ENCODE data around the gene C10orf90.

C10orf90 gene

GRCh38 chr10:126634911-126635310, 35.6 kb downstream of the C10orf90 start:
- no peaks in the 10 kb centered on the region for H3K36me3 Mint-ChIP-seq
- H3K4me3 Mint-ChIP-seq, result no peak overlapping the region
- no peak overlapping the region for H3K27ac Mint-ChIP-seq

GRCh38 chr10:126634347-126634746, 36.1 kb downstream of the C10orf90 start:
- ATAC-seq (ENCODE audit: low read depth) (no peak), DNase-seq (ENCODE audit: low spot score in 2 of 2) (no peak)
- no peaks in the 10 kb centered on the region for H3K36me3 Mint-ChIP-seq
- no peak overlapping the region for H3K27ac Mint-ChIP-seq
- H3K27me3 Mint-ChIP-seq, result no peaks in the 10 kb centered on the region
- no peaks in the 10 kb centered on the region for H3K9me3 Mint-ChIP-seq
- no peaks in the 10 kb centered on the region for H3K4me1 Mint-ChIP-seq
- H3K4me3 Mint-ChIP-seq, result no peak overlapping the region

More at GRCh38 chr10:126634911-126635310, 35.6 kb downstream of the C10orf90 start:
- Mint-ChIP-seq H3K4me1 (no peaks in the 10 kb centered on the region), H3K27me3 (no peaks in the 10 kb centered on the region), H3K9me3 (no peaks in the 10 kb centered on the region)
- ATAC-seq (ENCODE audit: low read depth) (no peak), DNase-seq (ENCODE audit: low spot score in 2 of 2) (no peak)

- H3K36me3 Mint-ChIP-seq, result no peaks in the 10 kb centered on the region
- no peak overlapping the region for H3K4me3 Mint-ChIP-seq
- no peak overlapping the region for H3K27ac Mint-ChIP-seq
- DNase-seq (ENCODE audit: low spot score in 2 of 2) (no peak), ATAC-seq (ENCODE audit: low read depth) (no peak)
- no peaks in the 10 kb centered on the region for H3K4me1 Mint-ChIP-seq
- no peaks in the 10 kb centered on the region for H3K27me3 Mint-ChIP-seq
- H3K9me3 Mint-ChIP-seq, result no peaks in the 10 kb centered on the region
These were observed 37.8 kb downstream of the C10orf90 start for GRCh38 chr10:126632705-126633104.

GRCh38 chr10:126629925-126630624, 40.4 kb downstream of the C10orf90 start:
- Mint-ChIP-seq H3K27ac (no peak overlapping the region), H3K4me3 (no peak overlapping the region), H3K4me1 (no peaks in the 10 kb centered on the region), H3K27me3 (no peaks in the 10 kb centered on the region), H3K9me3 (no peaks in the 10 kb centered on the region), H3K36me3 (no peaks in the 10 kb centered on the region)
- DNase-seq (ENCODE audit: low spot score in 2 of 2), result no peak
- ATAC-seq (ENCODE audit: low read depth), result no peak

- no peaks in the 10 kb centered on the region for H3K9me3 Mint-ChIP-seq
- DNase-seq (ENCODE audit: low spot score in 2 of 2) (no peak), ATAC-seq (ENCODE audit: low read depth) (no peak)
- no peak overlapping the region for H3K4me3 Mint-ChIP-seq
- no peaks in the 10 kb centered on the region for H3K36me3 Mint-ChIP-seq
- no peaks in the 10 kb centered on the region for H3K27me3 Mint-ChIP-seq
- H3K27ac Mint-ChIP-seq, result no peak overlapping the region
- H3K4me1 Mint-ChIP-seq, result no peaks in the 10 kb centered on the region
These were observed 41.7 kb downstream of the C10orf90 start for GRCh38 chr10:126628746-126629145.

- H3K27me3 Mint-ChIP-seq, result peaks cover 3% of the 10 kb centered on the region
- no peaks in the 10 kb centered on the region for H3K36me3 Mint-ChIP-seq
- H3K9me3 Mint-ChIP-seq, result peaks cover 4% of the 10 kb centered on the region
- H3K4me1 Mint-ChIP-seq, result no peaks in the 10 kb centered on the region
- DNase-seq (ENCODE audit: low spot score in 2 of 2) (no peak), ATAC-seq (ENCODE audit: low read depth) (no peak)
- no peak overlapping the region for H3K4me3 Mint-ChIP-seq
- H3K27ac Mint-ChIP-seq, result no peak overlapping the region
These were observed 48.6 kb downstream of the C10orf90 start for GRCh38 chr10:126621846-126622245.

GRCh38 chr10:126618466-126618865, 52.0 kb downstream of the C10orf90 start:
- no peak overlapping the region for H3K4me3 Mint-ChIP-seq

GRCh38 chr10:126617733-126618132, 52.8 kb downstream of the C10orf90 start:
- H3K4me1 Mint-ChIP-seq, result no peaks in the 10 kb centered on the region
- no peak for DNase-seq (ENCODE audit: low spot score in 2 of 2)
- peaks cover 3% of the 10 kb centered on the region for H3K27me3 Mint-ChIP-seq

More at GRCh38 chr10:126618466-126618865, 52.0 kb downstream of the C10orf90 start:
- ATAC-seq (ENCODE audit: low read depth) (no peak), DNase-seq (ENCODE audit: low spot score in 2 of 2) (no peak)
- no peaks in the 10 kb centered on the region for H3K4me1 Mint-ChIP-seq
- no peaks in the 10 kb centered on the region for H3K36me3 Mint-ChIP-seq
- H3K9me3 Mint-ChIP-seq, result peaks cover 4% of the 10 kb centered on the region
- H3K27ac Mint-ChIP-seq, result no peak overlapping the region
- H3K27me3 Mint-ChIP-seq, result peaks cover 3% of the 10 kb centered on the region

GRCh38 chr10:126617208-126617607, 53.3 kb downstream of the C10orf90 start:
- Mint-ChIP-seq H3K27ac (no peak overlapping the region), H3K27me3 (peaks cover 1% of the 10 kb centered on the region), H3K9me3 (peaks cover 4% of the 10 kb centered on the region), H3K36me3 (no peaks in the 10 kb centered on the region), H3K4me3 (no peak overlapping the region), H3K4me1 (no peaks in the 10 kb centered on the region)
- no peak for ATAC-seq (ENCODE audit: low read depth)
- DNase-seq (ENCODE audit: low spot score in 2 of 2), result no peak

More at GRCh38 chr10:126617733-126618132, 52.8 kb downstream of the C10orf90 start:
- Mint-ChIP-seq H3K4me3 (no peak overlapping the region), H3K9me3 (peaks cover 4% of the 10 kb centered on the region), H3K27ac (no peak overlapping the region), H3K36me3 (no peaks in the 10 kb centered on the region)
- ATAC-seq (ENCODE audit: low read depth), result no peak

- no peak for ATAC-seq (ENCODE audit: low read depth)
- peaks cover 4% of the 10 kb centered on the region for H3K9me3 Mint-ChIP-seq
- no peaks in the 10 kb centered on the region for H3K36me3 Mint-ChIP-seq
- no peak overlapping the region for H3K4me3 Mint-ChIP-seq
- DNase-seq (ENCODE audit: low spot score in 2 of 2), result no peak
- no peak overlapping the region for H3K27ac Mint-ChIP-seq
- peaks cover 1% of the 10 kb centered on the region for H3K27me3 Mint-ChIP-seq
- no peaks in the 10 kb centered on the region for H3K4me1 Mint-ChIP-seq
These were observed 53.8 kb downstream of the C10orf90 start for GRCh38 chr10:126616737-126617136.

- no peak for ATAC-seq (ENCODE audit: low read depth)
- DNase-seq (ENCODE audit: low spot score in 2 of 2), result no peak
- H3K27ac Mint-ChIP-seq, result no peak overlapping the region
- no peaks in the 10 kb centered on the region for H3K36me3 Mint-ChIP-seq
- no peak overlapping the region for H3K4me3 Mint-ChIP-seq
- H3K27me3 Mint-ChIP-seq, result no peaks in the 10 kb centered on the region
- no peaks in the 10 kb centered on the region for H3K4me1 Mint-ChIP-seq
- no peaks in the 10 kb centered on the region for H3K9me3 Mint-ChIP-seq
These were observed 59.2 kb downstream of the C10orf90 start for GRCh38 chr10:126611303-126611702.

- H3K4me1 Mint-ChIP-seq, result no peaks in the 10 kb centered on the region
- no peak overlapping the region for H3K27ac Mint-ChIP-seq
- H3K9me3 Mint-ChIP-seq, result no peaks in the 10 kb centered on the region
- DNase-seq (ENCODE audit: low spot score in 2 of 2) (no peak), ATAC-seq (ENCODE audit: low read depth) (no peak)
- no peak overlapping the region for H3K4me3 Mint-ChIP-seq
- no peaks in the 10 kb centered on the region for H3K27me3 Mint-ChIP-seq
- no peaks in the 10 kb centered on the region for H3K36me3 Mint-ChIP-seq
These were observed 60.9 kb downstream of the C10orf90 start for GRCh38 chr10:126609566-126609965.

GRCh38 chr10:126599949-126600682, 70.4 kb downstream of the C10orf90 start:
- no peaks in the 10 kb centered on the region for H3K4me1 Mint-ChIP-seq
- no peak overlapping the region for H3K27ac Mint-ChIP-seq
- no peak overlapping the region for H3K4me3 Mint-ChIP-seq
- ATAC-seq (ENCODE audit: low read depth) (no peak), DNase-seq (ENCODE audit: low spot score in 2 of 2) (no peak)
- H3K27me3 Mint-ChIP-seq, result peaks cover 1% of the 10 kb centered on the region
- H3K36me3 Mint-ChIP-seq, result no peaks in the 10 kb centered on the region
- H3K9me3 Mint-ChIP-seq, result no peaks in the 10 kb centered on the region

GRCh38 chr10:126598009-126598408, 72.5 kb downstream of the C10orf90 start:
- DNase-seq (ENCODE audit: low spot score in 2 of 2), result no peak
- Mint-ChIP-seq H3K4me3 (no peak overlapping the region), H3K27ac (no peak overlapping the region), H3K4me1 (no peaks in the 10 kb centered on the region), H3K9me3 (no peaks in the 10 kb centered on the region), H3K27me3 (peaks cover 1% of the 10 kb centered on the region), H3K36me3 (no peaks in the 10 kb centered on the region)
- no peak for ATAC-seq (ENCODE audit: low read depth)

Measured in memory B cell (primary cell).